K562 (cell line): ENCODE results near the gene RDH16. TPM values are rescaled to one million over a fixed set of nuclear protein-coding genes. Genes with fewer than 3 reads are reported as not detected.

Source experiments
- ATAC-seq: fragments of 200-7000 bp; cut with Tn5 transposase; 3 replicates; pipeline ENCODE4 v1.9.1; 2020; ENCODE audit warnings: moderate library complexity
- BruUV-seq: library from RNA; stranded (reverse); fragments of 400-500 nt; replicated peaks from 2 replicates; lab custom pipeline; 2021; lab: Mats Ljungman, UMichigan
- CTCF ChIA-PET: fragments of 300-600 bp; formaldehyde crosslinking; extraction: SDS; loops from one replicate; lab custom pipeline; 2021; ENCODE audit warnings: low intra/inter-chr PET ratio; lab: Yijun Ruan, JAX
- POLR2A ChIA-PET: fragments of 300-600, 350-650 bp; sonication (Branson Sonifier 250); formaldehyde crosslinking; extraction: SDS; loops from one replicate; lab custom pipeline; 2021; ENCODE audit warnings: antibody characterized with exemption, inconsistent platforms; lab: Yijun Ruan, JAX
- DNase-seq, 4 experiments: peaks; one replicate each; pipeline versions ENCODE4 v3.0.0 to v3.0.0-alpha.2; 2011 to 2018; ENCODE audit warnings: low spot score in 3 of 4, mixed read lengths in 3 of 4; ENCODE audit errors: extremely low read depth in 1 of 4
- FAIRE-seq: peaks from 2 replicates; lab custom pipeline; 2011; peaks lifted over from hg19 to GRCh38; lab: Jason Lieb, UNC
- H2AFZ ChIP-seq: 2 replicates; pipeline ENCODE4 v1.6.0; 2011; ENCODE audit warnings: low read depth, low read length, control low read depth, inconsistent platforms
- H3K27ac ChIP-seq: fragments of 200-600 bp; 3 replicates; pipeline ENCODE4 v1.8.0; 2011; ENCODE audit warnings: low read depth, mild to moderate bottlenecking, control low read depth, inconsistent platforms, low read length, moderate library complexity, mixed read lengths; ENCODE audit errors: extremely low read depth
- H3K27me3 ChIP-seq, 2 experiments: fragments of 300-600 bp in 1 of 2; 2 replicates in 1 of 2; 3 replicates in 1 of 2; pipeline versions ENCODE4 v1.6.0 to v1.8.0; 2011; ENCODE audit warnings: inconsistent platforms in 2 of 2, low read length in 2 of 2, mild to moderate bottlenecking in 1 of 2, mixed read lengths in 1 of 2, moderate library complexity in 1 of 2; ENCODE audit not compliant: control insufficient read depth in 2 of 2, insufficient read depth in 2 of 2
- H3K36me3 ChIP-seq: fragments of 300-600 bp; 3 replicates; pipeline ENCODE4 v1.8.0; 2011; ENCODE audit warnings: mild to moderate bottlenecking, low read length, inconsistent platforms; ENCODE audit not compliant: control insufficient read depth, insufficient read depth
- H3K4me1 ChIP-seq, 2 experiments: fragments of 200-600 bp in 1 of 2; replicated peaks in 1 of 2; 2 replicates in 1 of 2; 3 replicates in 1 of 2; pipeline versions ENCODE4 v1.5.1 to v1.8.0; 2011; ENCODE audit warnings: inconsistent platforms in 2 of 2, low read length in 2 of 2, mild to moderate bottlenecking in 1 of 2, mixed read lengths in 1 of 2, moderate library complexity in 1 of 2; ENCODE audit not compliant: control insufficient read depth in 2 of 2, insufficient read depth in 2 of 2
- H3K4me2 ChIP-seq: 2 replicates; pipeline ENCODE4 v1.6.1; 2011; ENCODE audit warnings: low read length, control low read depth, inconsistent platforms, mixed read lengths; ENCODE audit not compliant: insufficient read depth
- H3K4me3 ChIP-seq: fragments of 200-600 bp; sonication (generic), shearing (Covaris generic); 2 replicates; pipeline ENCODE4 v1.5.1; 2016; ENCODE audit warnings: control low read depth, inconsistent platforms
- H3K79me2 ChIP-seq: fragments of 200-600 bp; 3 replicates; pipeline ENCODE4 v1.8.0; 2011; ENCODE audit warnings: low read length, inconsistent platforms; ENCODE audit not compliant: control insufficient read depth, insufficient read depth
- H3K9ac ChIP-seq, 2 experiments: 2 replicates each; pipeline versions ENCODE4 v1.6.0 to v1.6.1; 2011; ENCODE audit warnings: low read depth in 2 of 2, low read length in 2 of 2, control low read depth in 1 of 2, inconsistent platforms in 1 of 2, mild to moderate bottlenecking in 1 of 2, mixed read lengths in 1 of 2; ENCODE audit not compliant: insufficient read depth in 1 of 2
- H3K9me1 ChIP-seq: one replicate; pipeline ENCODE4 v1.6.0; 2011; ENCODE audit warnings: inconsistent platforms, mild to moderate bottlenecking, low read length, moderate library complexity; ENCODE audit not compliant: control insufficient read depth, insufficient read depth
- H3K9me3 ChIP-seq: replicated peaks from 2 replicates; pipeline ENCODE4 v1.5.1; 2011; ENCODE audit warnings: low read depth, low read length, inconsistent platforms; ENCODE audit not compliant: control insufficient read depth, insufficient read depth
- H4K20me1 ChIP-seq: replicated peaks from 2 replicates; pipeline ENCODE4 v1.6.1; 2011; ENCODE audit warnings: low read length, inconsistent platforms, mixed read lengths; ENCODE audit not compliant: control insufficient read depth, insufficient read depth
- HNRNPLL ChIP-seq: fragments of 200-400 bp; formaldehyde crosslinking; IDR thresholded peaks from 2 replicates; pipeline ENCODE4 v1.6.1; 2017; ENCODE audit warnings: low read length, low read depth, mild to moderate bottlenecking; ENCODE audit not compliant: poor library complexity, severe bottlenecking
- RERE ChIP-seq: sonication (generic); formaldehyde crosslinking; IDR thresholded peaks from 2 replicates; pipeline ENCODE4 v1.8.0; 2023; ENCODE audit warnings: missing genetic modification reagents, mild to moderate bottlenecking, borderline replicate concordance
- SRSF1 ChIP-seq: fragments of 200-400 bp; formaldehyde crosslinking; IDR thresholded peaks from 2 replicates; pipeline ENCODE4 v1.6.1; 2017; ENCODE audit warnings: mild to moderate bottlenecking, low read depth, low read length, moderate library complexity
- STAT5B ChIP-seq: fragments of 250-450 bp; sonication (Bioruptor Pico); IDR thresholded peaks from 2 replicates; pipeline ENCODE4 v1.8.0; 2021; ENCODE audit warnings: mild to moderate bottlenecking, inconsistent platforms
- ZBED1 ChIP-seq: IDR thresholded peaks from 2 replicates; pipeline ENCODE4 v1.6.1; 2014
- ZFX ChIP-seq: sonication (generic); formaldehyde crosslinking; IDR thresholded peaks from 2 replicates; pipeline ENCODE4 v1.8.0; 2022; ENCODE audit warnings: mild to moderate bottlenecking, missing genetic modification reagents, moderate library complexity
- WGBS: fragments of 100-300 bp; shearing (Covaris generic); methylation state at CpG from one replicate; pipeline ENCODE4 v1.1.6; 2016; ENCODE audit warnings: low coverage, mixed read lengths; ENCODE audit not compliant: insufficient coverage; ENCODE audit errors: missing lambda C conversion rate; 5-methylcytosine and 5-hydroxymethylcytosine counted together
- in situ Hi-C: fragments of 300-500 bp; cut with MboI; formaldehyde crosslinking; loops from 4 replicates; pipeline ENCODE4 v1.15.0; 2018; ENCODE audit warnings: inconsistent platforms, mixed read lengths
- intact Hi-C: fragments of 100-400 bp; cut with micrococcal nuclease; formaldehyde crosslinking; loops from 2 replicates; pipeline ENCODE4 v1.14.2; 2022
- polyA plus RNA-seq, 8 experiments: library from polyadenylated mRNA; depleted of rRNA in 4 of 8; stranded (reverse) in 5 of 8; unstranded in 3 of 8; fragments of >200 nt; fragmentation: Nextera tagmentation in 2 of 8; fragmentation: Illumina TruSeq in 1 of 8; extraction: Ambion mirVana in 2 of 8; extraction: Trizol in 1 of 8; gene quantifications; 2 replicates each; pipeline versions ENCODE4 v1.2.1 to v1.2.3, GENCODE V29; 2011 to 2014; ENCODE audit warnings: inconsistent platforms in 1 of 8, missing spikeins in 1 of 8
- total RNA-seq, 7 experiments: library from RNA; depleted of rRNA in 6 of 7; stranded (reverse); fragments of >200 nt in 6 of 7; fragmentation: Illumina TruSeq in 2 of 7; extraction: Trizol in 2 of 7; gene quantifications; 2 replicates each; pipeline versions ENCODE4 v1.2.1 to v1.2.3, GENCODE V29; 2011 to 2021; ENCODE audit warnings: low replicate concordance in 1 of 7
- TF ChIP-seq, protein P1 (sequence below), 2 experiments: fragments of 150-350 bp in 1 of 2; IDR thresholded peaks; 2 replicates each; pipeline ENCODE4 v1.6.1; 2012 to 2016; ENCODE audit warnings: low read depth in 2 of 2, low read length in 2 of 2, mild to moderate bottlenecking in 1 of 2, moderate library complexity in 1 of 2

The RDH16 gene
- total and polyA plus RNA-seq, 9 of the 15 experiments (the other 6 are each of a cell fraction or from before 2014, with no cell fraction given) = 0.11 to 0.52 (median 0.22) TPM; not detected in 1

- TF ChIP-seq SRSF1 (no peak), ZFX (CRISPR knock-in tag) (no peak), STAT5B (CRISPR knock-in tag) (no peak), RERE (CRISPR knock-in tag) (no peak), ZBED1 (no peak), HNRNPLL (no peak)
- TF ChIP-seq, protein P1, sequence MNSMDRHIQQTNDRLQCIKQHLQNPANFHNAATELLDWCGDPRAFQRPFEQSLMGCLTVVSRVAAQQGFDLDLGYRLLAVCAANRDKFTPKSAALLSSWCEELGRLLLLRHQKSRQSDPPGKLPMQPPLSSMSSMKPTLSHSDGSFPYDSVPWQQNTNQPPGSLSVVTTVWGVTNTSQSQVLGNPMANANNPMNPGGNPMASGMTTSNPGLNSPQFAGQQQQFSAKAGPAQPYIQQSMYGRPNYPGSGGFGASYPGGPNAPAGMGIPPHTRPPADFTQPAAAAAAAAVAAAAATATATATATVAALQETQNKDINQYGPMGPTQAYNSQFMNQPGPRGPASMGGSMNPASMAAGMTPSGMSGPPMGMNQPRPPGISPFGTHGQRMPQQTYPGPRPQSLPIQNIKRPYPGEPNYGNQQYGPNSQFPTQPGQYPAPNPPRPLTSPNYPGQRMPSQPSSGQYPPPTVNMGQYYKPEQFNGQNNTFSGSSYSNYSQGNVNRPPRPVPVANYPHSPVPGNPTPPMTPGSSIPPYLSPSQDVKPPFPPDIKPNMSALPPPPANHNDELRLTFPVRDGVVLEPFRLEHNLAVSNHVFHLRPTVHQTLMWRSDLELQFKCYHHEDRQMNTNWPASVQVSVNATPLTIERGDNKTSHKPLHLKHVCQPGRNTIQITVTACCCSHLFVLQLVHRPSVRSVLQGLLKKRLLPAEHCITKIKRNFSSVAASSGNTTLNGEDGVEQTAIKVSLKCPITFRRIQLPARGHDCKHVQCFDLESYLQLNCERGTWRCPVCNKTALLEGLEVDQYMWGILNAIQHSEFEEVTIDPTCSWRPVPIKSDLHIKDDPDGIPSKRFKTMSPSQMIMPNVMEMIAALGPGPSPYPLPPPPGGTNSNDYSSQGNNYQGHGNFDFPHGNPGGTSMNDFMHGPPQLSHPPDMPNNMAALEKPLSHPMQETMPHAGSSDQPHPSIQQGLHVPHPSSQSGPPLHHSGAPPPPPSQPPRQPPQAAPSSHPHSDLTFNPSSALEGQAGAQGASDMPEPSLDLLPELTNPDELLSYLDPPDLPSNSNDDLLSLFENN (IDR thresholded peaks at IDR 0.05; ENCODE audit: low read depth in 2 of 2, low read length in 2 of 2) = no peak
- no TSS peak for BruUV-seq
- intact Hi-C loops = loop anchor here (5.0 kb wide), 1 partner anchor 57 kb away; no protein-coding TSS in a partner anchor
- in situ Hi-C loops = no loop called here
- no peak for ATAC-seq
- 0 out of 4 replicates have a peak overlapping the region, but pooled peaks of 1 of the 2 experiments have one; percentile 21 for H3K9ac ChIP-seq
- H3K9me3 ChIP-seq = no peaks in the 10 kb centered on the region
- H3K4me3 ChIP-seq = no peak overlapping the region
- ChIA-PET CTCF (no interaction called here), POLR2A (no interaction called here)
- no peaks in the 10 kb centered on the region for H4K20me1 ChIP-seq
- H3K4me2 ChIP-seq = no peak overlapping the region
- no peak for FAIRE-seq
- no peaks in the 10 kb centered on the region for H3K27me3 ChIP-seq
- 77% methylated on average over 7 of the region's 8 CpGs for WGBS
- peak overlapping the region; percentile 78 for H2AFZ ChIP-seq
- peaks cover 34 to 46% of the 10 kb centered on the region in 2 experiments for H3K4me1 ChIP-seq
- H3K27ac ChIP-seq = peak overlapping the region; percentile 37; the same call in 1 of the 3 replicates
- DNase-seq = no peak
- no peaks in the 10 kb centered on the region for H3K9me1 ChIP-seq
- H3K79me2 ChIP-seq = no peaks in the 10 kb centered on the region
- no peaks in the 10 kb centered on the region for H3K36me3 ChIP-seq
Observed at GRCh38 chr12:56930241-56930640, 27.2 kb downstream of the RDH16 start.
